Panc1 (cell line): Measurements from ENCODE around the gene ATP13A4.

ENCODE experiments used
- POLR2AphosphoS5 ChIP-seq: IDR thresholded peaks from 2 replicates; pipeline ENCODE4 v1.6.1; 2012; ENCODE audit warnings: mild to moderate bottlenecking, low read depth, low read length, moderate library complexity
- SIN3A ChIP-seq: IDR thresholded peaks from 2 replicates; pipeline ENCODE4 v1.6.1; 2012; ENCODE audit warnings: low read depth, mild to moderate bottlenecking, low read length, moderate library complexity, borderline replicate concordance; ENCODE audit not compliant: insufficient read depth
- TF ChIP-seq, protein P1 (sequence below): fragments of 450-650 bp; IDR thresholded peaks from 2 replicates; pipeline ENCODE4 v1.5.1; 2017; ENCODE audit warnings: mild to moderate bottlenecking
- TF ChIP-seq, protein P2 (sequence below), 2 experiments: IDR thresholded peaks; 2 replicates each; pipeline ENCODE4 v1.6.1; 2011 to 2012; ENCODE audit warnings: low read depth in 2 of 2, control low read depth in 1 of 2, low read length in 1 of 2, mild to moderate bottlenecking in 1 of 2, moderate library complexity in 1 of 2; ENCODE audit not compliant: insufficient read depth in 1 of 2

DNA sequence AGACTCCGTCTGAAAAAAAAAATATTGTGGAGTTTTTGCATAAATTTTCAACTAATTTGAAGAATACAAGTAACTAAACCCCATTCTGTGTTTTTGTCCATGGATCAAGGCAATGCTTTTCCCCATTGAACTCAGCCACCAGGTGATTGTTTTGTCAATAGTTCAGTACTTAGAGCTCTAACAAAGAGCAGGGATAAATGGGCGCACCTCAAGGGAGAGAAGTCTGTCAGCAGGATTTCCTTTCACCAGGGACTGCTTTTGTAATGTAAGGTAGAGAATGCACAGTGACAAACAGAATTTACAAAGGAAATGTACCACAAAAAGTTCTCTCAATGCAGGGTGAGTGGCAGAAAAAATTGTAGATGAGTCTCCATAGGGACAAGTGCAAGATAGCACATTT is 165.4 kb downstream of the ATP13A4 start:
- TF ChIP-seq POLR2AphosphoS5 (no peak), SIN3A (no peak)
- TF ChIP-seq, protein P1, sequence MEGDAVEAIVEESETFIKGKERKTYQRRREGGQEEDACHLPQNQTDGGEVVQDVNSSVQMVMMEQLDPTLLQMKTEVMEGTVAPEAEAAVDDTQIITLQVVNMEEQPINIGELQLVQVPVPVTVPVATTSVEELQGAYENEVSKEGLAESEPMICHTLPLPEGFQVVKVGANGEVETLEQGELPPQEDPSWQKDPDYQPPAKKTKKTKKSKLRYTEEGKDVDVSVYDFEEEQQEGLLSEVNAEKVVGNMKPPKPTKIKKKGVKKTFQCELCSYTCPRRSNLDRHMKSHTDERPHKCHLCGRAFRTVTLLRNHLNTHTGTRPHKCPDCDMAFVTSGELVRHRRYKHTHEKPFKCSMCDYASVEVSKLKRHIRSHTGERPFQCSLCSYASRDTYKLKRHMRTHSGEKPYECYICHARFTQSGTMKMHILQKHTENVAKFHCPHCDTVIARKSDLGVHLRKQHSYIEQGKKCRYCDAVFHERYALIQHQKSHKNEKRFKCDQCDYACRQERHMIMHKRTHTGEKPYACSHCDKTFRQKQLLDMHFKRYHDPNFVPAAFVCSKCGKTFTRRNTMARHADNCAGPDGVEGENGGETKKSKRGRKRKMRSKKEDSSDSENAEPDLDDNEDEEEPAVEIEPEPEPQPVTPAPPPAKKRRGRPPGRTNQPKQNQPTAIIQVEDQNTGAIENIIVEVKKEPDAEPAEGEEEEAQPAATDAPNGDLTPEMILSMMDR = no peak
- TF ChIP-seq, protein P2, sequence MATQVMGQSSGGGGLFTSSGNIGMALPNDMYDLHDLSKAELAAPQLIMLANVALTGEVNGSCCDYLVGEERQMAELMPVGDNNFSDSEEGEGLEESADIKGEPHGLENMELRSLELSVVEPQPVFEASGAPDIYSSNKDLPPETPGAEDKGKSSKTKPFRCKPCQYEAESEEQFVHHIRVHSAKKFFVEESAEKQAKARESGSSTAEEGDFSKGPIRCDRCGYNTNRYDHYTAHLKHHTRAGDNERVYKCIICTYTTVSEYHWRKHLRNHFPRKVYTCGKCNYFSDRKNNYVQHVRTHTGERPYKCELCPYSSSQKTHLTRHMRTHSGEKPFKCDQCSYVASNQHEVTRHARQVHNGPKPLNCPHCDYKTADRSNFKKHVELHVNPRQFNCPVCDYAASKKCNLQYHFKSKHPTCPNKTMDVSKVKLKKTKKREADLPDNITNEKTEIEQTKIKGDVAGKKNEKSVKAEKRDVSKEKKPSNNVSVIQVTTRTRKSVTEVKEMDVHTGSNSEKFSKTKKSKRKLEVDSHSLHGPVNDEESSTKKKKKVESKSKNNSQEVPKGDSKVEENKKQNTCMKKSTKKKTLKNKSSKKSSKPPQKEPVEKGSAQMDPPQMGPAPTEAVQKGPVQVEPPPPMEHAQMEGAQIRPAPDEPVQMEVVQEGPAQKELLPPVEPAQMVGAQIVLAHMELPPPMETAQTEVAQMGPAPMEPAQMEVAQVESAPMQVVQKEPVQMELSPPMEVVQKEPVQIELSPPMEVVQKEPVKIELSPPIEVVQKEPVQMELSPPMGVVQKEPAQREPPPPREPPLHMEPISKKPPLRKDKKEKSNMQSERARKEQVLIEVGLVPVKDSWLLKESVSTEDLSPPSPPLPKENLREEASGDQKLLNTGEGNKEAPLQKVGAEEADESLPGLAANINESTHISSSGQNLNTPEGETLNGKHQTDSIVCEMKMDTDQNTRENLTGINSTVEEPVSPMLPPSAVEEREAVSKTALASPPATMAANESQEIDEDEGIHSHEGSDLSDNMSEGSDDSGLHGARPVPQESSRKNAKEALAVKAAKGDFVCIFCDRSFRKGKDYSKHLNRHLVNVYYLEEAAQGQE (IDR thresholded peaks at IDR 0.05; ENCODE audit: insufficient read depth in 1 of 2, low read depth in 2 of 2, low read length in 1 of 2) = no peak
